Neural cell (in vitro differentiated cells): ENCODE measurements around the gene ATN1.

Source experiments
- CTCF ChIP-seq: fragments of 450-650 bp; IDR thresholded peaks from 2 replicates; pipeline ENCODE4 v1.5.1; 2014; ENCODE audit warnings: antibody characterized with exemption, mild to moderate bottlenecking, moderate library complexity; ENCODE audit not compliant: poor library complexity, severe bottlenecking
- EP300 ChIP-seq: fragments of 450-650 bp; conservative IDR thresholded peaks from 2 replicates; pipeline ENCODE4 v1.6.1; 2014; ENCODE audit warnings: antibody characterized with exemption, mild to moderate bottlenecking, moderate library complexity; ENCODE audit not compliant: poor library complexity, severe bottlenecking
- EZH2 ChIP-seq: fragments of 200-600, 300-800 bp; shearing (Covaris generic), sonication (generic); IDR thresholded peaks from 2 replicates; pipeline ENCODE4 v1.6.1; 2014; ENCODE audit warnings: antibody characterized with exemption, low read length, borderline replicate concordance, mild to moderate bottlenecking; ENCODE audit not compliant: insufficient read depth, poor library complexity, severe bottlenecking
- SMC3 ChIP-seq: fragments of 450-650 bp; conservative IDR thresholded peaks from 2 replicates; pipeline ENCODE4 v1.6.1; 2014; ENCODE audit warnings: antibody characterized with exemption, mild to moderate bottlenecking, moderate library complexity; ENCODE audit not compliant: poor library complexity

- TF ChIP-seq EZH2 (no peak), CTCF (no peak), EP300 (no peak), SMC3 (no peak)
These were observed 44.5 kb upstream of the ATN1 start for GRCh38 chr12:6883252-6883651.
